GM12878 (cell line): ENCODE measurements around the gene SIM2. TPM values are rescaled to one million over a fixed set of nuclear protein-coding genes. Genes with fewer than 3 reads are reported as not detected.

Source experiments
- ATAC-seq: fragments of 200-7000 bp; cut with Tn5 transposase; 3 replicates; pipeline ENCODE4 v1.9.1; 2020; ENCODE audit warnings: mild to moderate bottlenecking, moderate library complexity
- BruUV-seq: library from RNA; stranded (reverse); fragments of 400-500 nt; replicated peaks from 2 replicates; lab custom pipeline; 2021; lab: Mats Ljungman, UMichigan
- CTCF ChIA-PET: fragments of 300-600 bp; sonication (Branson Sonifier 250); formaldehyde crosslinking; extraction: SDS; loops from one replicate; lab custom pipeline; 2021; ENCODE audit warnings: inconsistent platforms; lab: Yijun Ruan, JAX
- POLR2A ChIA-PET: fragments of 350-600 bp; formaldehyde crosslinking; extraction: SDS; loops from one replicate; lab custom pipeline; 2021; ENCODE audit warnings: inconsistent platforms; lab: Charles Lee
- RAD21 ChIA-PET: fragments of 300-600 bp; sonication (Branson Sonifier 250); formaldehyde crosslinking; loops from one replicate; lab custom pipeline; 2023; ENCODE audit warnings: antibody characterized with exemption; ENCODE audit not compliant: unreplicated experiment; lab: Charles Lee
- SMC1A ChIA-PET: fragments of 300-600 bp; sonication (Branson Sonifier 250); formaldehyde crosslinking; loops from one replicate; lab custom pipeline; 2023; ENCODE audit not compliant: unreplicated experiment, uncharacterized antibody; lab: Charles Lee
- DNase-seq: peaks from one replicate; pipeline ENCODE4 v3.0.0-alpha.2; 2011; ENCODE audit warnings: low read depth, low spot score
- FAIRE-seq: peaks from 3 replicates; lab custom pipeline; 2011; peaks lifted over from hg19 to GRCh38; lab: Jason Lieb, UNC
- H2AFZ ChIP-seq: 2 replicates; pipeline ENCODE4 v1.6.0; 2011; ENCODE audit warnings: low read depth, low read length, control low read depth; ENCODE audit not compliant: control insufficient read depth
- H3K27ac ChIP-seq: 2 replicates; pipeline ENCODE4 v1.5.1; 2011; ENCODE audit warnings: control low read depth; ENCODE audit not compliant: control insufficient read depth, insufficient read depth
- H3K27me3 ChIP-seq, 2 experiments: replicated peaks in 1 of 2; 2 replicates each; pipeline versions ENCODE4 v1.6.0 to v1.6.1; 2011; ENCODE audit warnings: low read length in 1 of 2; ENCODE audit not compliant: control insufficient read depth in 2 of 2, insufficient read depth in 2 of 2
- H3K36me3 ChIP-seq, 2 experiments: 2 replicates each; pipeline ENCODE4 v1.5.1; 2011; ENCODE audit warnings: low read length in 1 of 2; ENCODE audit not compliant: control insufficient read depth in 2 of 2, insufficient read depth in 2 of 2
- H3K4me1 ChIP-seq: 2 replicates; pipeline ENCODE4 v1.6.1; 2011; ENCODE audit warnings: mild to moderate bottlenecking, low read length, moderate library complexity, mixed read lengths; ENCODE audit not compliant: control insufficient read depth, insufficient read depth
- H3K4me2 ChIP-seq: 2 replicates; pipeline ENCODE4 v1.6.0; 2011; ENCODE audit warnings: control low read depth; ENCODE audit not compliant: control insufficient read depth, insufficient read depth
- H3K4me3 ChIP-seq: fragments of 200-600 bp; sonication (generic); 2 replicates; pipeline ENCODE4 v1.5.1; 2016
- H3K79me2 ChIP-seq: 2 replicates; pipeline ENCODE4 v1.6.0; 2011; ENCODE audit warnings: low read length; ENCODE audit not compliant: control insufficient read depth, insufficient read depth
- H3K9ac ChIP-seq: 2 replicates; pipeline ENCODE4 v1.8.0; 2011; ENCODE audit warnings: low read length, control low read depth, mixed read lengths; ENCODE audit not compliant: control insufficient read depth, insufficient read depth
- H3K9me3 ChIP-seq: replicated peaks from 3 replicates; pipeline ENCODE4 v1.5.1; 2011; ENCODE audit warnings: mild to moderate bottlenecking, low read length; ENCODE audit not compliant: control insufficient read depth, insufficient read depth
- H4K20me1 ChIP-seq: 2 replicates; pipeline ENCODE4 v1.6.0; 2011; ENCODE audit not compliant: control insufficient read depth, insufficient read depth
- BACH1 ChIP-seq: fragments of 450-650 bp; IDR thresholded peaks from 2 replicates; pipeline ENCODE4 v1.6.1; 2017; ENCODE audit warnings: mild to moderate bottlenecking, borderline replicate concordance
- BCL11A ChIP-seq: IDR thresholded peaks from 2 replicates; pipeline ENCODE4 v1.6.1; 2011; ENCODE audit warnings: low read depth, low read length
- CEBPZ ChIP-seq: fragments of 150-350 bp; IDR thresholded peaks from 2 replicates; pipeline ENCODE4 v1.6.1; 2016; ENCODE audit warnings: low read depth, low read length
- EGR1 ChIP-seq, 2 experiments: IDR thresholded peaks; 1 replicate in 1 of 2; 2 replicates in 1 of 2; pipeline ENCODE4 v1.6.1; 2011 to 2012; ENCODE audit warnings: low read depth in 2 of 2, low read length in 2 of 2, borderline replicate concordance in 1 of 2, mild to moderate bottlenecking in 1 of 2, moderate library complexity in 1 of 2
- GABPA ChIP-seq: IDR thresholded peaks from 2 replicates; pipeline ENCODE4 v1.6.1; 2014; ENCODE audit warnings: antibody characterized with exemption, low read depth, mild to moderate bottlenecking, inconsistent platforms
- NFXL1 ChIP-seq: fragments of 450-650 bp; IDR thresholded peaks from 2 replicates; pipeline ENCODE4 v1.6.1; 2017; ENCODE audit warnings: antibody characterized with exemption, mild to moderate bottlenecking, borderline replicate concordance
- SMARCA5 ChIP-seq: fragments of 450-650 bp; IDR thresholded peaks from 2 replicates; pipeline ENCODE4 v1.6.1; 2017; ENCODE audit warnings: mild to moderate bottlenecking
- TARDBP ChIP-seq: IDR thresholded peaks from 2 replicates; pipeline ENCODE4 v1.6.1; 2016; ENCODE audit warnings: borderline replicate concordance
- ZBTB40 ChIP-seq: fragments of 450-650 bp; IDR thresholded peaks from 2 replicates; pipeline ENCODE4 v1.6.1; 2016; ENCODE audit warnings: mild to moderate bottlenecking, moderate library complexity, borderline replicate concordance
- ZNF24 ChIP-seq: fragments of 450-650 bp; IDR thresholded peaks from 2 replicates; pipeline ENCODE4 v1.6.1; 2017; ENCODE audit warnings: antibody characterized with exemption, mild to moderate bottlenecking
- ZNF622 ChIP-seq: fragments of 450-650 bp; IDR thresholded peaks from 2 replicates; pipeline ENCODE4 v1.6.1; 2017; ENCODE audit warnings: mild to moderate bottlenecking, inconsistent platforms
- ZZZ3 ChIP-seq: IDR thresholded peaks from 2 replicates; pipeline ENCODE4 v1.6.1; 2011; ENCODE audit warnings: low read depth; ENCODE audit not compliant: control insufficient read depth, insufficient read length
- WGBS: methylation state at CpG from one replicate; pipeline ENCODE4 v1.1.6; 2016; ENCODE audit warnings: low lambda C conversion rate; ENCODE audit not compliant: insufficient replicate concordance, insufficient coverage; ENCODE audit errors: missing lambda C conversion rate; 5-methylcytosine and 5-hydroxymethylcytosine counted together
- in situ Hi-C: fragments of 300-500 bp; cut with MboI; formaldehyde crosslinking; loops from 9 replicates; pipeline ENCODE4 v1.14.3; 2018; ENCODE audit warnings: mixed read lengths
- intact Hi-C: fragments of 100-400 bp; cut with micrococcal nuclease; formaldehyde crosslinking; loops from one replicate; pipeline ENCODE4 v1.14.2; 2022; ENCODE audit not compliant: unreplicated experiment
- polyA plus RNA-seq, 11 experiments: library from polyadenylated mRNA; depleted of rRNA in 4 of 11; unstranded in 6 of 11; stranded (reverse) in 5 of 11; fragments of >200 nt; fragmentation: Nextera tagmentation in 4 of 11; fragmentation: Illumina TruSeq in 1 of 11; extraction: Ambion mirVana in 4 of 11; extraction: Trizol in 1 of 11; gene quantifications; 1 replicate in 1 of 11; 2 replicates in 10 of 11; pipeline versions ENCODE4 v1.2.1 to v1.2.3, GENCODE V29; 2011 to 2016; ENCODE audit warnings: inconsistent platforms in 2 of 11, missing spikeins in 2 of 11, low read depth in 1 of 11
- total RNA-seq, 4 experiments: library from RNA; depleted of rRNA in 3 of 4; stranded (reverse); fragments of >200 nt in 3 of 4; fragmentation: Illumina TruSeq in 1 of 4; extraction: Trizol in 1 of 4; gene quantifications; 2 replicates each; pipeline versions ENCODE4 v1.2.1 to v1.2.3, GENCODE V29; 2013 to 2021

Gene SIM2
- total and polyA plus RNA-seq, 10 of the 15 experiments (the other 5 are each of a cell fraction or from before 2014, with no cell fraction given): 0.02 to 0.15 (median 0.05) TPM; not detected in 7

GRCh38 chr21:36692835-36693488 is 6.0 kb upstream of the SIM2 start:
- POLR2A ChIA-PET: no interaction called here
- Histone ChIP-seq H3K27ac (no peak overlapping the region), H3K36me3 (no peaks in the 10 kb centered on the region), H4K20me1 (no peaks in the 10 kb centered on the region), H3K4me2 (no peak overlapping the region), H3K9me3 (no peaks in the 10 kb centered on the region; the same call in 2 of the 3 replicates), H3K4me1 (no peaks in the 10 kb centered on the region), H2AFZ (no peak overlapping the region), H3K9ac (no peak overlapping the region), H3K27me3 (peaks cover 13 to 42% of the 10 kb centered on the region in 2 experiments), H3K4me3 (no peak overlapping the region), H3K79me2 (no peaks in the 10 kb centered on the region)
- DNase-seq (no peak), FAIRE-seq (no peak), ATAC-seq (no peak)
- SMC1A ChIA-PET: no interaction called here
- in situ Hi-C loops (no loop called here), intact Hi-C loops (no loop called here)
- BruUV-seq: no TSS peak
- TF ChIP-seq EGR1 (IDR thresholded peaks at IDR 0.05; ENCODE audit: borderline replicate concordance in 1 of 2, low read depth in 2 of 2, low read length in 2 of 2) (no peak), ZZZ3 (no peak), ZNF24 (no peak), TARDBP (no peak), BCL11A (no peak), BACH1 (no peak), NFXL1 (no peak), CEBPZ (no peak), ZBTB40 (no peak), SMARCA5 (no peak), GABPA (no peak), ZNF622 (no peak)
- RAD21 ChIA-PET: no interaction called here
- WGBS: 26% methylated on average over 44 of the region's 57 CpGs
- CTCF ChIA-PET: no interaction called here
